WTC11 (cell line): ENCODE data around the gene MAPT. TPM values are rescaled to one million over a fixed set of nuclear protein-coding genes. Genes with fewer than 3 reads are reported as not detected.

Source experiments
- ATAC-seq: fragments of 200-7000 bp; cut with Tn5 transposase; 2 replicates; pipeline ENCODE4 v1.10.0; 2021; ENCODE audit warnings: mild to moderate bottlenecking, moderate library complexity
- CTCF ChIA-PET: fragments of 300-600 bp; sonication (Branson Sonifier 250); formaldehyde crosslinking; loops from one replicate; lab custom pipeline; 2021; ENCODE audit warnings: antibody characterized with exemption; lab: Charles Lee
- POLR2A ChIA-PET: fragments of 350-600 bp; sonication (Branson Sonifier 250); formaldehyde crosslinking; loops from one replicate; lab custom pipeline; 2021; ENCODE audit warnings: antibody characterized with exemption; lab: Charles Lee
- DNase-seq: peaks from one replicate; pipeline ENCODE4 v3.0.0; 2021; ENCODE audit warnings: low spot score
- H3K27ac Mint-ChIP-seq: 2 replicates; pipeline ENCODE4 v1.8.0; 2021; ENCODE audit warnings: mixed read lengths
- H3K27me3 Mint-ChIP-seq: 2 replicates; pipeline ENCODE4 v1.8.0; 2021; ENCODE audit warnings: low read depth, mild to moderate bottlenecking, moderate library complexity, mixed read lengths
- H3K36me3 Mint-ChIP-seq: 2 replicates; pipeline ENCODE4 v1.8.0; 2021; ENCODE audit warnings: mixed read lengths
- H3K4me1 Mint-ChIP-seq: 2 replicates; pipeline ENCODE4 v1.8.0; 2022; ENCODE audit warnings: mixed read lengths
- H3K4me3 Mint-ChIP-seq: 2 replicates; pipeline ENCODE4 v1.8.0; 2021; ENCODE audit warnings: mild to moderate bottlenecking, moderate library complexity, mixed read lengths
- H3K9me3 Mint-ChIP-seq: 2 replicates; pipeline ENCODE4 v1.8.0; 2021; ENCODE audit warnings: mixed read lengths
- ETV6 ChIP-seq: sonication (generic); formaldehyde crosslinking; IDR thresholded peaks from 2 replicates; pipeline ENCODE4 v1.8.1; 2022; ENCODE audit warnings: mild to moderate bottlenecking, missing genetic modification reagents
- GABPB1 ChIP-seq: sonication (generic); formaldehyde crosslinking; IDR thresholded peaks from 2 replicates; pipeline ENCODE4 v1.8.1; 2023; ENCODE audit warnings: mild to moderate bottlenecking, missing genetic modification reagents
- JUN ChIP-seq: sonication (generic); formaldehyde crosslinking; IDR thresholded peaks from 2 replicates; pipeline ENCODE4 v1.8.0; 2023; ENCODE audit warnings: mild to moderate bottlenecking, missing genetic modification reagents
- NFE2L1 ChIP-seq: sonication (generic); formaldehyde crosslinking; IDR thresholded peaks from 2 replicates; pipeline ENCODE4 v1.8.1; 2023; ENCODE audit warnings: missing genetic modification reagents
- NFYB ChIP-seq: sonication (generic); formaldehyde crosslinking; conservative IDR thresholded peaks from 2 replicates; pipeline ENCODE4 v1.8.0; 2022; ENCODE audit warnings: low read depth, missing genetic modification reagents
- NR2C2 ChIP-seq: sonication (generic); formaldehyde crosslinking; IDR thresholded peaks from 2 replicates; pipeline ENCODE4 v1.8.0; 2022; ENCODE audit warnings: mild to moderate bottlenecking, missing genetic modification reagents
- TEAD4 ChIP-seq: sonication (generic); formaldehyde crosslinking; IDR thresholded peaks from 2 replicates; pipeline ENCODE4 v1.8.0; 2022; ENCODE audit warnings: mild to moderate bottlenecking, missing genetic modification reagents
- ZNF121 ChIP-seq: sonication (generic); formaldehyde crosslinking; IDR thresholded peaks from 2 replicates; pipeline ENCODE4 v1.8.0; 2023; ENCODE audit warnings: missing genetic modification reagents
- ZNF263 ChIP-seq: sonication (generic); formaldehyde crosslinking; IDR thresholded peaks from 2 replicates; pipeline ENCODE4 v1.8.1; 2022; ENCODE audit warnings: low read depth, mild to moderate bottlenecking, moderate library complexity, missing genetic modification reagents
- total RNA-seq: library from RNA; stranded (reverse); gene quantifications from 3 replicates; pipeline ENCODE4 v1.2.3, GENCODE V29; 2021
- TF ChIP-seq, protein P1 (sequence below): sonication (generic); formaldehyde crosslinking; IDR thresholded peaks from 2 replicates; pipeline ENCODE4 v1.8.1; 2022; ENCODE audit warnings: low read depth, mild to moderate bottlenecking, moderate library complexity, missing genetic modification reagents, borderline replicate concordance
- TF ChIP-seq, protein P2 (sequence below): sonication (generic); formaldehyde crosslinking; IDR thresholded peaks from 2 replicates; pipeline ENCODE4 v1.8.1; 2022; ENCODE audit warnings: low read depth, missing genetic modification reagents, borderline replicate concordance
- TF ChIP-seq, protein P3 (sequence below): sonication (generic); formaldehyde crosslinking; IDR thresholded peaks from 2 replicates; pipeline ENCODE4 v1.8.0; 2022; ENCODE audit warnings: missing genetic modification reagents
- TF ChIP-seq, protein P4 (sequence below): fragments of 250-450 bp; sonication (Bioruptor Pico); IDR thresholded peaks from 2 replicates; pipeline ENCODE4 v1.9.0; 2021; ENCODE audit warnings: mild to moderate bottlenecking

The MAPT gene
- total RNA-seq, 1 experiment from 2014 or later, result 2.2 TPM

DNA sequence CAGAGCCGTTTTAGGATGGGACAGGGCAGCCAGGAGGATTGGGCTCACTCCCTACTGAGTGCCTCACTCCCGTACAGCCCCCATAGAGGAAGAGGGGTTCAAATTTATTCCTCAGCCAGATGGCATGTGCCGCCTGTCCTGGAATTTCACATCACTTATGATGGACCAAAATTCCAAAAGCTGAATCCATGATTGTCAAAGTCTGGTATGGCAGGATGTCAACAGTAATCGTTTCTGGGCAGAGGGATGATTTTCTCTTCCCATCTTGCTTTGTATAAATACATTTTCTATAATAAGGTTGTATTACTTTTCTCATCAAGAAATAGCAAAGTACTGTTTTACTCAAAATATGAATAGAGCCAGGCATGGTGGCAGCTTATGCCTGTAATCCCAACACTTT lies 66.0 kb downstream of the MAPT start:
- ATAC-seq, result no peak
- Mint-ChIP-seq H3K4me3 (no peak overlapping the region), H3K36me3 (no peaks in the 10 kb centered on the region), H3K4me1 (no peaks in the 10 kb centered on the region), H3K27me3 (no peaks in the 10 kb centered on the region), H3K9me3 (no peaks in the 10 kb centered on the region), H3K27ac (no peak overlapping the region)
- ChIA-PET CTCF (interaction anchor here (1.6 to 2.4 kb wide), 2 partner anchors 11 kb away, joined by 5 to 17 read pairs; no protein-coding TSS in a partner anchor), POLR2A (no interaction called here)
- TF ChIP-seq, protein P1, sequence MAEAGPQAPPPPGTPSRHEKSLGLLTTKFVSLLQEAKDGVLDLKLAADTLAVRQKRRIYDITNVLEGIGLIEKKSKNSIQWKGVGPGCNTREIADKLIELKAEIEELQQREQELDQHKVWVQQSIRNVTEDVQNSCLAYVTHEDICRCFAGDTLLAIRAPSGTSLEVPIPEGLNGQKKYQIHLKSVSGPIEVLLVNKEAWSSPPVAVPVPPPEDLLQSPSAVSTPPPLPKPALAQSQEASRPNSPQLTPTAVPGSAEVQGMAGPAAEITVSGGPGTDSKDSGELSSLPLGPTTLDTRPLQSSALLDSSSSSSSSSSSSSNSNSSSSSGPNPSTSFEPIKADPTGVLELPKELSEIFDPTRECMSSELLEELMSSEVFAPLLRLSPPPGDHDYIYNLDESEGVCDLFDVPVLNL (CRISPR knock-in tag), result no peak
- TF ChIP-seq, protein P2, sequence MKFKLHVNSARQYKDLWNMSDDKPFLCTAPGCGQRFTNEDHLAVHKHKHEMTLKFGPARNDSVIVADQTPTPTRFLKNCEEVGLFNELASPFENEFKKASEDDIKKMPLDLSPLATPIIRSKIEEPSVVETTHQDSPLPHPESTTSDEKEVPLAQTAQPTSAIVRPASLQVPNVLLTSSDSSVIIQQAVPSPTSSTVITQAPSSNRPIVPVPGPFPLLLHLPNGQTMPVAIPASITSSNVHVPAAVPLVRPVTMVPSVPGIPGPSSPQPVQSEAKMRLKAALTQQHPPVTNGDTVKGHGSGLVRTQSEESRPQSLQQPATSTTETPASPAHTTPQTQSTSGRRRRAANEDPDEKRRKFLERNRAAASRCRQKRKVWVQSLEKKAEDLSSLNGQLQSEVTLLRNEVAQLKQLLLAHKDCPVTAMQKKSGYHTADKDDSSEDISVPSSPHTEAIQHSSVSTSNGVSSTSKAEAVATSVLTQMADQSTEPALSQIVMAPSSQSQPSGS (CRISPR knock-in tag), result no peak
- no peak for TF ChIP-seq NR2C2 (CRISPR knock-in tag)
- no peak for TF ChIP-seq NFYB (CRISPR knock-in tag)
- no peak for TF ChIP-seq GABPB1
- no peak for TF ChIP-seq TEAD4 (CRISPR knock-in tag)
- TF ChIP-seq, protein P3, sequence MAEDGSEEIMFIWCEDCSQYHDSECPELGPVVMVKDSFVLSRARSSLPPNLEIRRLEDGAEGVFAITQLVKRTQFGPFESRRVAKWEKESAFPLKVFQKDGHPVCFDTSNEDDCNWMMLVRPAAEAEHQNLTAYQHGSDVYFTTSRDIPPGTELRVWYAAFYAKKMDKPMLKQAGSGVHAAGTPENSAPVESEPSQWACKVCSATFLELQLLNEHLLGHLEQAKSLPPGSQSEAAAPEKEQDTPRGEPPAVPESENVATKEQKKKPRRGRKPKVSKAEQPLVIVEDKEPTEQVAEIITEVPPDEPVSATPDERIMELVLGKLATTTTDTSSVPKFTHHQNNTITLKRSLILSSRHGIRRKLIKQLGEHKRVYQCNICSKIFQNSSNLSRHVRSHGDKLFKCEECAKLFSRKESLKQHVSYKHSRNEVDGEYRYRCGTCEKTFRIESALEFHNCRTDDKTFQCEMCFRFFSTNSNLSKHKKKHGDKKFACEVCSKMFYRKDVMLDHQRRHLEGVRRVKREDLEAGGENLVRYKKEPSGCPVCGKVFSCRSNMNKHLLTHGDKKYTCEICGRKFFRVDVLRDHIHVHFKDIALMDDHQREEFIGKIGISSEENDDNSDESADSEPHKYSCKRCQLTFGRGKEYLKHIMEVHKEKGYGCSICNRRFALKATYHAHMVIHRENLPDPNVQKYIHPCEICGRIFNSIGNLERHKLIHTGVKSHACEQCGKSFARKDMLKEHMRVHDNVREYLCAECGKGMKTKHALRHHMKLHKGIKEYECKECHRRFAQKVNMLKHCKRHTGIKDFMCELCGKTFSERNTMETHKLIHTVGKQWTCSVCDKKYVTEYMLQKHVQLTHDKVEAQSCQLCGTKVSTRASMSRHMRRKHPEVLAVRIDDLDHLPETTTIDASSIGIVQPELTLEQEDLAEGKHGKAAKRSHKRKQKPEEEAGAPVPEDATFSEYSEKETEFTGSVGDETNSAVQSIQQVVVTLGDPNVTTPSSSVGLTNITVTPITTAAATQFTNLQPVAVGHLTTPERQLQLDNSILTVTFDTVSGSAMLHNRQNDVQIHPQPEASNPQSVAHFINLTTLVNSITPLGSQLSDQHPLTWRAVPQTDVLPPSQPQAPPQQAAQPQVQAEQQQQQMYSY (CRISPR knock-in tag), result no peak
- no peak for TF ChIP-seq ZNF263 (CRISPR knock-in tag)
- no peak for TF ChIP-seq JUN (CRISPR knock-in tag)
- DNase-seq, result no peak

DNA sequence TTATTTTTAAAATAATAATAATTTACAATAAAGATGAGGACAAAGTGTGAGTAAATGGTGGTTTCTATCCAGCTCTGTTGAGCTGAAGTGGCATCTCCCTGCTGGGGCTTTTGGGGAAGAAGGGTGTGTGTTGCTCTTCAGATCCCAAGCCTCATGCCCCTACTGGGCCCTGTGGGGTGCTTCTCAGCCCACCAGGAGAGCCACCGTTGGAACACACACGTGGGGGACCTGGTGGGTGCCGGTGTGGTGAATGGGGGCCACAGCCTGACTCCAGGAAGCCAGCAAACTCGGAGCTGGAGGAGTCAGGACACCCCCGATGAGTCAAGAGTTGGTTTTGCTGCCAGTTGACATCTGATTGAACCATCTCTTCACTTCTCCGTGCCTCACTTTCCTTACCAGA lies 66.9 kb downstream of the MAPT start:
- Mint-ChIP-seq H3K4me1 (no peaks in the 10 kb centered on the region), H3K27me3 (no peaks in the 10 kb centered on the region; the same call in 1 of the 2 replicates), H3K27ac (no peak overlapping the region), H3K9me3 (no peaks in the 10 kb centered on the region), H3K36me3 (no peaks in the 10 kb centered on the region), H3K4me3 (no peak overlapping the region)
- TF ChIP-seq, protein P4, sequence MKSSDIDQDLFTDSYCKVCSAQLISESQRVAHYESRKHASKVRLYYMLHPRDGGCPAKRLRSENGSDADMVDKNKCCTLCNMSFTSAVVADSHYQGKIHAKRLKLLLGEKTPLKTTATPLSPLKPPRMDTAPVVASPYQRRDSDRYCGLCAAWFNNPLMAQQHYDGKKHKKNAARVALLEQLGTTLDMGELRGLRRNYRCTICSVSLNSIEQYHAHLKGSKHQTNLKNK, result no peak
- TF ChIP-seq ETV6 (CRISPR knock-in tag), result no peak
- ChIA-PET POLR2A (no interaction called here), CTCF (interaction anchor here (1.6 to 2.4 kb wide), 2 partner anchors 10 to 12 kb away, joined by 5 to 17 read pairs; no protein-coding TSS in a partner anchor)
- DNase-seq (no peak), ATAC-seq (no peak)

DNA sequence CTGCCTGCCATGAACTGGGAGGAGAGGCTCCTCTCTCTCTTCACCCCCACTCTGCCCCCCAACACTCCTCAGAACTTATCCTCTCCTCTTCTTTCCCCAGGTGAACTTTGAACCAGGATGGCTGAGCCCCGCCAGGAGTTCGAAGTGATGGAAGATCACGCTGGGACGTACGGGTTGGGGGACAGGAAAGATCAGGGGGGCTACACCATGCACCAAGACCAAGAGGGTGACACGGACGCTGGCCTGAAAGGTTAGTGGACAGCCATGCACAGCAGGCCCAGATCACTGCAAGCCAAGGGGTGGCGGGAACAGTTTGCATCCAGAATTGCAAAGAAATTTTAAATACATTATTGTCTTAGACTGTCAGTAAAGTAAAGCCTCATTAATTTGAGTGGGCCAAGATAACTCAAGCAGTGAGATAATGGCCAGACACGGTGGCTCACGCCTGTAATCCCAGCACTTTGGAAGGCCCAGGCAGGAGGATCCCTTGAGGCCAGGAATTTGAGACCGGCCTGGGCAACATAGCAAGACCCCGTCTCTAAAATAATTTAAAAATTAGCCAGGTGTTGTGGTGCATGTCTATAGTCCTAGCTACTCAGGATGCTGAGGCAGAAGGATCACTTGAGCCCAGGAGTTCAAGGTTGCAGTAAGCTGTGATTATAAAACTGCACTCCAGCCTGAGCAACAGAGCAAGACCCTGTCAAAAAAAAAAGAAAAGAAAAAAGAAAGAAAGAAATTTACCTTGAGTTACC lies 68.0 kb downstream of the MAPT start:
- H3K4me1 Mint-ChIP-seq, result no peaks in the 10 kb centered on the region
- no peak for DNase-seq
- no peak for TF ChIP-seq NFE2L1
- 0 out of 2 replicates have a peak, but pooled peaks have one; percentile 39 for TF ChIP-seq ZNF121 (CRISPR knock-in tag)
- TF ChIP-seq, all 79 proteins: peak for 1
- Mint-ChIP-seq H3K27me3 (no peaks in the 10 kb centered on the region; the same call in 1 of the 2 replicates), H3K9me3 (no peaks in the 10 kb centered on the region), H3K27ac (no peak overlapping the region), H3K4me3 (no peak overlapping the region), H3K36me3 (no peaks in the 10 kb centered on the region)
- ATAC-seq, result no peak
- ChIA-PET POLR2A (no interaction called here), CTCF (interaction anchor here (1.9 to 2.4 kb wide), 2 partner anchors 9 kb away, joined by 11 to 17 read pairs; no protein-coding TSS in a partner anchor)
